OCI-LY1 (cell line): ENCODE measurements around the gene CACNA1C.

Experiments
- H2AFZ ChIP-seq: fragments of 200-600 bp; sonication (generic), shearing (Covaris generic); 2 replicates; pipeline ENCODE4 v1.6.0; 2014; ENCODE audit warnings: antibody characterized with exemption, mild to moderate bottlenecking, low read length
- H3F3A ChIP-seq: fragments of 200-600 bp; sonication (generic), shearing (Covaris generic); 2 replicates; pipeline ENCODE4 v1.6.0; 2014; ENCODE audit warnings: mild to moderate bottlenecking, antibody characterized with exemption, low read length, moderate library complexity; ENCODE audit not compliant: insufficient read depth
- H3K27ac ChIP-seq: fragments of 200-600 bp; sonication (generic); 2 replicates; pipeline ENCODE4 v1.5.1; 2014; ENCODE audit warnings: low read length, mixed run types, mild to moderate bottlenecking, low read depth; ENCODE audit not compliant: poor library complexity, severe bottlenecking
- H3K27me3 ChIP-seq: fragments of 200-600 bp; sonication (generic); 2 replicates; pipeline ENCODE4 v1.6.0; 2014; ENCODE audit warnings: antibody characterized with exemption, mild to moderate bottlenecking, low read length, moderate library complexity; ENCODE audit not compliant: insufficient read depth
- H3K36me3 ChIP-seq: fragments of 200-600 bp; sonication (generic); 2 replicates; pipeline ENCODE4 v1.6.1; 2014; ENCODE audit warnings: mild to moderate bottlenecking, antibody characterized with exemption, low read length, moderate library complexity, mixed read lengths; ENCODE audit not compliant: insufficient read depth
- H3K4me1 ChIP-seq: fragments of 200-600 bp; sonication (generic); 2 replicates; pipeline ENCODE4 v1.5.1; 2014; ENCODE audit warnings: mild to moderate bottlenecking, low read length, moderate library complexity; ENCODE audit not compliant: insufficient read depth, severe bottlenecking
- H3K4me2 ChIP-seq: fragments of 200-600 bp; sonication (generic), shearing (Covaris generic); 2 replicates; pipeline ENCODE4 v1.6.1; 2014; ENCODE audit warnings: low read length
- H3K4me3 ChIP-seq: fragments of 200-600 bp; sonication (generic); 2 replicates; pipeline ENCODE4 v1.5.1; 2014; ENCODE audit warnings: low read length, low read depth, mild to moderate bottlenecking, mixed read lengths; ENCODE audit not compliant: poor library complexity, severe bottlenecking
- H3K79me2 ChIP-seq: fragments of 200-600 bp; shearing (Covaris generic); 2 replicates; pipeline ENCODE4 v1.6.1; 2016; ENCODE audit warnings: mixed run types, low read length, mixed read lengths; ENCODE audit not compliant: insufficient read depth
- H3K9ac ChIP-seq: fragments of 200-600 bp; sonication (generic), shearing (Covaris generic); 2 replicates; pipeline ENCODE4 v1.6.1; 2014; ENCODE audit warnings: mild to moderate bottlenecking, low read length, mixed read lengths
- H3K9me2 ChIP-seq: fragments of 200-600 bp; sonication (generic), shearing (Covaris generic); 2 replicates; pipeline ENCODE4 v1.6.1; 2014; ENCODE audit warnings: low read depth, mild to moderate bottlenecking, low read length, mixed read lengths
- H3K9me3 ChIP-seq: fragments of 200-600 bp; shearing (Covaris generic); 2 replicates; pipeline ENCODE4 v1.6.1; 2014; ENCODE audit warnings: low read length, mixed read lengths
- H4K20me1 ChIP-seq: fragments of 200-600 bp; sonication (generic), shearing (Covaris generic); 2 replicates; pipeline ENCODE4 v1.6.0; 2016; ENCODE audit warnings: mild to moderate bottlenecking, low read length; ENCODE audit not compliant: insufficient read depth
- EZH2 ChIP-seq: fragments of 200-600 bp; sonication (generic), shearing (Covaris generic); IDR thresholded peaks from 2 replicates; pipeline ENCODE4 v1.8.0; 2017; ENCODE audit warnings: borderline replicate concordance, mixed run types, mild to moderate bottlenecking, antibody characterized with exemption, low read length, moderate library complexity, mixed read lengths
- TF ChIP-seq, protein P1 (sequence below): fragments of 200-600 bp; sonication (generic), shearing (Covaris generic); IDR thresholded peaks from 2 replicates; pipeline ENCODE4 v1.5.1; 2017; ENCODE audit warnings: mild to moderate bottlenecking, antibody characterized with exemption, low read length, moderate library complexity, mixed read lengths

Gene CACNA1C

DNA sequence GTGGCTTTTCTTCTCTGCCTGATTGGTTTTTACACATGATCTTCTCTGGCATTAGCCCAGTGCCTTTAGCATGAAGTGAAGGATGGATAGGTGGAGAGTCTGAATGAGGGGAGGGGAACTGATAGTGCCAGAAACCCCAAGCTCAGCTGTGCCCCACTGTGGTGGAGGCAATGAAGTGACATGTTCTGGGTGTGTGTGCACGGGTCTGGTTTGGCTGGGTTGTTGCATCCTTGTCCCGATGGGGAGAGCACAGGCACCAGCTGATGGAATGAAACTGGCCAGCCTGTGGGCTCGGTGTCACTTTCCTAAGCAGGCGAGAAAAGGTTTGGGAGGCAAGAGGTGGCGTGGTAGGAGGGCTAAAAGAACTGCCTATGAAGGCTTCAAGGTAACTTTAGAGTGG, 65.3 kb downstream of the CACNA1C start:
- Histone ChIP-seq H4K20me1 (no peaks in the 10 kb centered on the region), H3K9ac (no peak overlapping the region), H3K4me1 (peaks cover 11% of the 10 kb centered on the region), H3K4me3 (no peak overlapping the region), H3K79me2 (no peaks in the 10 kb centered on the region), H3K9me2 (no peaks in the 10 kb centered on the region), H3K27me3 (no peaks in the 10 kb centered on the region), H3K36me3 (no peaks in the 10 kb centered on the region), H3F3A (no peaks in the 10 kb centered on the region), H2AFZ (no peak overlapping the region), H3K9me3 (no peaks in the 10 kb centered on the region), H3K4me2 (no peak overlapping the region), H3K27ac (no peak overlapping the region)
- TF ChIP-seq EZH2: no peak
- TF ChIP-seq, protein P1, sequence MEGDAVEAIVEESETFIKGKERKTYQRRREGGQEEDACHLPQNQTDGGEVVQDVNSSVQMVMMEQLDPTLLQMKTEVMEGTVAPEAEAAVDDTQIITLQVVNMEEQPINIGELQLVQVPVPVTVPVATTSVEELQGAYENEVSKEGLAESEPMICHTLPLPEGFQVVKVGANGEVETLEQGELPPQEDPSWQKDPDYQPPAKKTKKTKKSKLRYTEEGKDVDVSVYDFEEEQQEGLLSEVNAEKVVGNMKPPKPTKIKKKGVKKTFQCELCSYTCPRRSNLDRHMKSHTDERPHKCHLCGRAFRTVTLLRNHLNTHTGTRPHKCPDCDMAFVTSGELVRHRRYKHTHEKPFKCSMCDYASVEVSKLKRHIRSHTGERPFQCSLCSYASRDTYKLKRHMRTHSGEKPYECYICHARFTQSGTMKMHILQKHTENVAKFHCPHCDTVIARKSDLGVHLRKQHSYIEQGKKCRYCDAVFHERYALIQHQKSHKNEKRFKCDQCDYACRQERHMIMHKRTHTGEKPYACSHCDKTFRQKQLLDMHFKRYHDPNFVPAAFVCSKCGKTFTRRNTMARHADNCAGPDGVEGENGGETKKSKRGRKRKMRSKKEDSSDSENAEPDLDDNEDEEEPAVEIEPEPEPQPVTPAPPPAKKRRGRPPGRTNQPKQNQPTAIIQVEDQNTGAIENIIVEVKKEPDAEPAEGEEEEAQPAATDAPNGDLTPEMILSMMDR: peak; percentile 58; the same call in 1 of the 2 replicates

DNA sequence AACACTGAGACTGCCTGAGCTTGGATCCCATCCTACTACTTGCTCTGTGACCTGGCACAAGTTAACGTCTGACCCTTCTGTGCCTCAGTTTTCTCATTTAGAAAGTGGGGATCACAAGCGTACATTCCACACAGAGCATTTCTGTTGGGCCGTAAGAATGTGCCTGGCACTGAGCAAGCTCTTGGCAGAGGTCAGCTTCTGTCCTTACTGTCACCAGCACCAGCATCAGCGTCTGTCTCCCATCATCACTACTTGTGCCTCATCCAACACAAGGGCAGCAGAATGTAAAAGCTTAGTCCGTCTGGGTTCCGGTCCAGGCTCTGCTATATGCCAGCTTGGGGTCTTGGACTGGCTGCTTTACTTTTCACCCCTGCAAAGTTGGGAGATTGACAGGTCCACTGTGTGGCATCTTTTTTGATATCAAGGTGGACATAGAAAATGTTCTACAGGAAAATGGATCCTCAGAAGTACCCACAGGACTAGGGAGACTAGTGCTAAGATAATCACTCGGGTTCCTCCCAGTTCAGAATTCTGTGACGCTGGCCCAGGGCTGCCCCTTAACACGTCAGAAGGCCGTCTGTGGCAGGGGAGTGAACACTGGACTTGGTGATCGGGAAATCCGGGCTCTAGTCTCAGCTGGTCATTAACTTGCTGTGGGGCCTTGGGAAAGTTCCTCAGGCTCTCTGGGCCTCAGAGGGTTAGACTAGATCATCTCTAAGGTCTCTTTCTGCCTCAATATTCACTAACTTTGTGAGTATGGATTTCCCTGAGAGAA, 65.9 kb downstream of the CACNA1C start:
- no peaks in the 10 kb centered on the region for H3K9me3 ChIP-seq
- peaks cover 11% of the 10 kb centered on the region for H3K4me1 ChIP-seq
- H3K36me3 ChIP-seq: no peaks in the 10 kb centered on the region
- H3K4me3 ChIP-seq: no peak overlapping the region
- no peaks in the 10 kb centered on the region for H3K79me2 ChIP-seq
- H3K27ac ChIP-seq: no peak overlapping the region
- TF ChIP-seq, protein P1: no peak
- TF ChIP-seq EZH2: no peak
- H3K9me2 ChIP-seq: no peaks in the 10 kb centered on the region
- no peaks in the 10 kb centered on the region for H3F3A ChIP-seq
- no peak overlapping the region for H3K9ac ChIP-seq
- H2AFZ ChIP-seq: no peak overlapping the region
- H3K27me3 ChIP-seq: no peaks in the 10 kb centered on the region
- H4K20me1 ChIP-seq: no peaks in the 10 kb centered on the region
- H3K4me2 ChIP-seq: no peak overlapping the region

DNA sequence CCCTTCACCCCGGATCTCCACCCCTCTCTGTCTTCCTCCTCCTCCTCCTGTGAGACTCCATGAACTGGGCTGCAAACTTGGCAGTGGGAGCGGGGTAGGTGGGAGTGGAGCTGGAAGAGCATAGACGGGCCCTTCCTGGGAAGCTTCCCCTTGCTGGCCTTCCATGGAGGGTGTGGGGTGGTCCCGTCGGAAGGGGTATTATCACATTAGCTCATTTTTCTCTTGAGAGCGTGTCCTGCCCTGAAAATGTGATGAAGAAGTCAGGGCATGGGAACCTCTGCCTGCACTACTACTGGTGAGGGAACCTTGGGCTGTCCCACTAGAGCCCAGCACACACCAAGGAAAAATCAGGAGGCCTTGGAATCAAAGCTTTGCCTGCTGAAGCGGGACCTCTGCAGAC, 66.5 kb downstream of the CACNA1C start:
- Histone ChIP-seq H4K20me1 (no peaks in the 10 kb centered on the region), H3K36me3 (no peaks in the 10 kb centered on the region), H3K9me2 (no peaks in the 10 kb centered on the region), H3K4me1 (peaks cover 11% of the 10 kb centered on the region), H3K27me3 (no peaks in the 10 kb centered on the region), H3F3A (no peaks in the 10 kb centered on the region), H3K4me3 (no peak overlapping the region), H2AFZ (no peak overlapping the region), H3K4me2 (no peak overlapping the region), H3K9ac (no peak overlapping the region), H3K9me3 (no peaks in the 10 kb centered on the region), H3K79me2 (no peaks in the 10 kb centered on the region), H3K27ac (no peak overlapping the region)
- TF ChIP-seq, protein P1: no peak
- TF ChIP-seq EZH2: no peak
